ENCODE data around the gene F8. TPM values are rescaled to one million over a fixed set of nuclear protein-coding genes. Genes with fewer than 3 reads are reported as not detected.

The F8 gene
- total RNA-seq, 1 experiment from 2014 or later, result 15.2 TPM

GRCh38 chrX:155068165-155068564, 45.6 kb upstream of the F8 start:
- Histone ChIP-seq H3K79me2 (ENCODE audit: low read depth) (peaks cover 61% of the 10 kb centered on the region), H4K20me1 (ENCODE audit: insufficient read depth) (no peaks in the 10 kb centered on the region), H3K27ac (peak overlapping the region; percentile 74), H3K27me3 (ENCODE audit: insufficient read depth, low read depth) (no peaks in the 10 kb centered on the region), H3K9me2 (ENCODE audit: insufficient read depth) (no peaks in the 10 kb centered on the region), H3K4me1 (replicated peaks; ENCODE audit: insufficient read depth) (peaks cover 56% of the 10 kb centered on the region), H3K36me3 (ENCODE audit: low read depth) (no peaks in the 10 kb centered on the region), H3K9me3 (ENCODE audit: insufficient read depth, low read depth) (no peaks in the 10 kb centered on the region), H3K4me3 (peak overlapping the region; percentile 0; the same call in 1 of the 2 replicates), H3K4me2 (peak overlapping the region; percentile 77), H2AFZ (no peak overlapping the region), H3F3A (ENCODE audit: insufficient read depth, low read depth) (peaks cover 24% of the 10 kb centered on the region)
- CTCF ChIA-PET, result no interaction called here
- intact Hi-C loops (cut with micrococcal nuclease; ENCODE audit: unreplicated experiment), result no loop called here
- peak; percentile 42 to 83 for DNase-seq
- POLR2A ChIA-PET (ENCODE audit: unreplicated experiment), result interaction anchor here (0.6 to 0.7 kb wide), 3 partner anchors 9 to 42 kb away, joined by 3 to 19 read pairs (median 3); partner anchors contain the start of gene FUNDC2
- TF ChIP-seq, protein P1, sequence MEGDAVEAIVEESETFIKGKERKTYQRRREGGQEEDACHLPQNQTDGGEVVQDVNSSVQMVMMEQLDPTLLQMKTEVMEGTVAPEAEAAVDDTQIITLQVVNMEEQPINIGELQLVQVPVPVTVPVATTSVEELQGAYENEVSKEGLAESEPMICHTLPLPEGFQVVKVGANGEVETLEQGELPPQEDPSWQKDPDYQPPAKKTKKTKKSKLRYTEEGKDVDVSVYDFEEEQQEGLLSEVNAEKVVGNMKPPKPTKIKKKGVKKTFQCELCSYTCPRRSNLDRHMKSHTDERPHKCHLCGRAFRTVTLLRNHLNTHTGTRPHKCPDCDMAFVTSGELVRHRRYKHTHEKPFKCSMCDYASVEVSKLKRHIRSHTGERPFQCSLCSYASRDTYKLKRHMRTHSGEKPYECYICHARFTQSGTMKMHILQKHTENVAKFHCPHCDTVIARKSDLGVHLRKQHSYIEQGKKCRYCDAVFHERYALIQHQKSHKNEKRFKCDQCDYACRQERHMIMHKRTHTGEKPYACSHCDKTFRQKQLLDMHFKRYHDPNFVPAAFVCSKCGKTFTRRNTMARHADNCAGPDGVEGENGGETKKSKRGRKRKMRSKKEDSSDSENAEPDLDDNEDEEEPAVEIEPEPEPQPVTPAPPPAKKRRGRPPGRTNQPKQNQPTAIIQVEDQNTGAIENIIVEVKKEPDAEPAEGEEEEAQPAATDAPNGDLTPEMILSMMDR (conservative IDR thresholded peaks at IDR 0.05), result no peak
- no peak for TF ChIP-seq EZH2 (IDR thresholded peaks at IDR 0.05; ENCODE audit: low read depth)
- BruUV-seq (replicated peaks), result TSS peak; percentile 2

GRCh38 chrX:155065035-155065734, 42.7 kb upstream of the F8 start:
- no TSS peak for BruUV-seq (replicated peaks)
- peak overlapping the region; percentile 50; the same call in 1 of the 2 replicates for H3K4me3 ChIP-seq
- peak overlapping the region; percentile 82 for H3K4me2 ChIP-seq

GRCh38 chrX:155061760-155062159, 39.2 kb upstream of the F8 start:
- no peak for DNase-seq
- Histone ChIP-seq H3F3A (ENCODE audit: insufficient read depth, low read depth) (peaks cover 18% of the 10 kb centered on the region), H3K4me3 (no peak overlapping the region), H3K36me3 (ENCODE audit: low read depth) (no peaks in the 10 kb centered on the region), H3K9me3 (ENCODE audit: insufficient read depth, low read depth) (no peaks in the 10 kb centered on the region), H3K79me2 (ENCODE audit: low read depth) (peaks cover 12% of the 10 kb centered on the region), H3K27me3 (ENCODE audit: insufficient read depth, low read depth) (no peaks in the 10 kb centered on the region), H2AFZ (no peak overlapping the region), H3K27ac (no peak overlapping the region), H3K4me2 (no peak overlapping the region), H3K4me1 (replicated peaks; ENCODE audit: insufficient read depth) (peaks cover 27% of the 10 kb centered on the region), H3K9me2 (ENCODE audit: insufficient read depth) (no peaks in the 10 kb centered on the region), H4K20me1 (ENCODE audit: insufficient read depth) (no peaks in the 10 kb centered on the region)
- intact Hi-C loops (cut with micrococcal nuclease; ENCODE audit: unreplicated experiment), result no loop called here
- TF ChIP-seq, protein P1 (conservative IDR thresholded peaks at IDR 0.05), result no peak
- no peak for TF ChIP-seq EZH2 (IDR thresholded peaks at IDR 0.05; ENCODE audit: low read depth)
- ChIA-PET CTCF (no interaction called here), POLR2A (ENCODE audit: unreplicated experiment) (interaction anchor here (0.6 kb wide), 1 partner anchor 8 kb away, joined by 4 read pairs; no protein-coding TSS in a partner anchor)
- BruUV-seq (replicated peaks), result no TSS peak

More at GRCh38 chrX:155065035-155065734, 42.7 kb upstream of the F8 start:
- Histone ChIP-seq H3K9me2 (ENCODE audit: insufficient read depth) (no peaks in the 10 kb centered on the region), H3K79me2 (ENCODE audit: low read depth) (peaks cover 42% of the 10 kb centered on the region), H3K4me1 (replicated peaks; ENCODE audit: insufficient read depth) (peaks cover 56% of the 10 kb centered on the region), H3F3A (ENCODE audit: insufficient read depth, low read depth) (peaks cover 24% of the 10 kb centered on the region), H3K27ac (peak overlapping the region; percentile 88), H3K27me3 (ENCODE audit: insufficient read depth, low read depth) (no peaks in the 10 kb centered on the region), H3K36me3 (ENCODE audit: low read depth) (no peaks in the 10 kb centered on the region), H4K20me1 (ENCODE audit: insufficient read depth) (no peaks in the 10 kb centered on the region), H3K9me3 (ENCODE audit: insufficient read depth, low read depth) (no peaks in the 10 kb centered on the region), H2AFZ (no peak overlapping the region)
- TF ChIP-seq EZH2 (IDR thresholded peaks at IDR 0.05; ENCODE audit: low read depth), result no peak
- TF ChIP-seq, protein P1 (conservative IDR thresholded peaks at IDR 0.05), result no peak
- DNase-seq, result peak; percentile 47 to 88
- ChIA-PET POLR2A (ENCODE audit: unreplicated experiment) (interaction anchor here (0.7 to 1.0 kb wide), 3 partner anchors 39 to 330 kb away, joined by 3 to 9 read pairs (median 4); partner anchors contain the start of gene FUNDC2), CTCF (interaction anchor here (0.7 kb wide), 1 partner anchor 567 kb away, joined by 3 read pairs; no protein-coding TSS in a partner anchor)
- intact Hi-C loops (cut with micrococcal nuclease; ENCODE audit: unreplicated experiment), result no loop called here
